A673 (cell line): ENCODE measurements around the gene KDM8.

Experiments used
- EZH2 ChIP-seq: fragments of 200-600 bp; sonication (generic); IDR thresholded peaks from 2 replicates; pipeline ENCODE4 v1.6.1; 2017; ENCODE audit warnings: borderline replicate concordance, low read depth, mild to moderate bottlenecking, mixed read lengths, antibody characterized with exemption, low read length; ENCODE audit not compliant: poor library complexity, severe bottlenecking
- TF ChIP-seq, protein P1 (sequence below): fragments of 300-800, 200-600 bp; sonication (generic); conservative IDR thresholded peaks from 2 replicates; pipeline ENCODE4 v1.5.1; 2017; ENCODE audit warnings: low read depth, mild to moderate bottlenecking, antibody characterized with exemption, low read length, moderate library complexity, mixed read lengths

DNA sequence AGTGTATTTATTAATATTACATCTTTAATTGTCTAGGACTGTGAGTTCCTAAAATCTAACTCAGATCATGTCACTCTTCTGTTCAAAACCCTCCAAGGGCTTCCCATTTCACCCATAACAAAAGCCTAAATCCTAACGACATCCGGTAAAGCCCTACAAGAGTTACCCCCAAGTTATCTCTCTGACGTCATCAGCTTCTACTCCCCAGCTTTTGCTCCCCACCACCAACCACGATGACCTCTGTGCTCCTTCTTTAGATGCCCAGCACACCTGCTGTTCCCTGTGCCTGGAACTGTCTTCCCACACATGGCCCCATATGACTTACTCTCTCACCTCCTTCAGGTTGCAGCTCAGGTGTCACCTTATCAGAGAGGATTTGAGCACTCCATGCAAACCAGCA is 6.3 kb upstream of the KDM8 start:
- TF ChIP-seq, protein P1, sequence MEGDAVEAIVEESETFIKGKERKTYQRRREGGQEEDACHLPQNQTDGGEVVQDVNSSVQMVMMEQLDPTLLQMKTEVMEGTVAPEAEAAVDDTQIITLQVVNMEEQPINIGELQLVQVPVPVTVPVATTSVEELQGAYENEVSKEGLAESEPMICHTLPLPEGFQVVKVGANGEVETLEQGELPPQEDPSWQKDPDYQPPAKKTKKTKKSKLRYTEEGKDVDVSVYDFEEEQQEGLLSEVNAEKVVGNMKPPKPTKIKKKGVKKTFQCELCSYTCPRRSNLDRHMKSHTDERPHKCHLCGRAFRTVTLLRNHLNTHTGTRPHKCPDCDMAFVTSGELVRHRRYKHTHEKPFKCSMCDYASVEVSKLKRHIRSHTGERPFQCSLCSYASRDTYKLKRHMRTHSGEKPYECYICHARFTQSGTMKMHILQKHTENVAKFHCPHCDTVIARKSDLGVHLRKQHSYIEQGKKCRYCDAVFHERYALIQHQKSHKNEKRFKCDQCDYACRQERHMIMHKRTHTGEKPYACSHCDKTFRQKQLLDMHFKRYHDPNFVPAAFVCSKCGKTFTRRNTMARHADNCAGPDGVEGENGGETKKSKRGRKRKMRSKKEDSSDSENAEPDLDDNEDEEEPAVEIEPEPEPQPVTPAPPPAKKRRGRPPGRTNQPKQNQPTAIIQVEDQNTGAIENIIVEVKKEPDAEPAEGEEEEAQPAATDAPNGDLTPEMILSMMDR, result no peak
- TF ChIP-seq EZH2, result no peak
